IMR-90 (cell line): Measurements from ENCODE around the gene COX11. TPM values are rescaled to one million over a fixed set of nuclear protein-coding genes. Genes with fewer than 3 reads are reported as not detected.

ENCODE experiments used
- ATAC-seq: fragments of 200-7000 bp; cut with Tn5 transposase; 2 replicates; pipeline ENCODE4 v1.9.1; 2020; ENCODE audit warnings: low read depth, mild to moderate bottlenecking, moderate library complexity
- BruUV-seq: library from RNA; stranded (reverse); fragments of 400-500 nt; replicated peaks from 2 replicates; lab custom pipeline; 2021; lab: Mats Ljungman, UMichigan
- CTCF ChIA-PET: fragments of 300-600 bp; formaldehyde crosslinking; extraction: SDS; loops from one replicate; lab custom pipeline; 2021; ENCODE audit warnings: antibody characterized with exemption; lab: Yijun Ruan, JAX
- POLR2A ChIA-PET: fragments of 300-600 bp; sonication (Branson Sonifier 250); formaldehyde crosslinking; loops from one replicate; lab custom pipeline; 2022; ENCODE audit warnings: antibody characterized with exemption; ENCODE audit not compliant: unreplicated experiment; lab: Charles Lee
- DNase-seq: peaks from one replicate; pipeline ENCODE4 v3.0.0; 2013
- H2AFZ ChIP-seq: replicated peaks from 2 replicates; pipeline ENCODE3; 2013; ENCODE audit warnings: low read length, mild to moderate bottlenecking; ENCODE audit not compliant: poor library complexity
- H2AK5ac ChIP-seq: 2 replicates; pipeline ENCODE4 v1.6.1; 2013; ENCODE audit warnings: low read depth, low read length, inconsistent platforms
- H2AK9ac ChIP-seq: replicated peaks from 2 replicates; pipeline ENCODE3; 2013; ENCODE audit warnings: mild to moderate bottlenecking, low read depth, low read length, moderate library complexity; ENCODE audit not compliant: poor library complexity
- H2BK120ac ChIP-seq: 2 replicates; pipeline ENCODE4 v1.6.1; 2013; ENCODE audit warnings: low read depth, low read length, inconsistent platforms
- H2BK15ac ChIP-seq: 3 replicates; pipeline ENCODE4 v1.6.1; 2013; ENCODE audit warnings: low read depth, low read length, inconsistent platforms
- H2BK20ac ChIP-seq: 2 replicates; pipeline ENCODE4 v1.6.1; 2013; ENCODE audit warnings: low read depth, mild to moderate bottlenecking, inconsistent platforms, low read length, moderate library complexity
- H2BK5ac ChIP-seq: 2 replicates; pipeline ENCODE4 v1.6.1; 2013; ENCODE audit warnings: mild to moderate bottlenecking, low read depth, low read length, inconsistent platforms; ENCODE audit not compliant: poor library complexity, severe bottlenecking
- H3K14ac ChIP-seq: replicated peaks from 2 replicates; pipeline ENCODE4 v1.6.1; 2013; ENCODE audit warnings: low read depth, low read length, inconsistent platforms
- H3K18ac ChIP-seq: 2 replicates; pipeline ENCODE4 v1.6.1; 2013; ENCODE audit warnings: low read depth, low read length, control low read depth
- H3K23ac ChIP-seq: 2 replicates; pipeline ENCODE4 v1.6.1; 2013; ENCODE audit warnings: low read depth, low read length, inconsistent platforms
- H3K27ac ChIP-seq: 2 replicates; pipeline ENCODE4 v1.5.1; 2013; ENCODE audit warnings: mild to moderate bottlenecking, control low read depth, low read length; ENCODE audit not compliant: insufficient read depth
- H3K27me3 ChIP-seq: 2 replicates; pipeline ENCODE4 v1.6.1; 2013; ENCODE audit warnings: low read length; ENCODE audit not compliant: control insufficient read depth, insufficient read depth
- H3K36me3 ChIP-seq: 2 replicates; pipeline ENCODE4 v1.6.1; 2013; ENCODE audit warnings: low read length, mixed read lengths; ENCODE audit not compliant: control insufficient read depth, insufficient read depth
- H3K4ac ChIP-seq: 2 replicates; pipeline ENCODE4 v1.6.1; 2013; ENCODE audit warnings: low read depth, low read length, inconsistent platforms
- H3K4me1 ChIP-seq: 2 replicates; pipeline ENCODE4 v1.6.1; 2013; ENCODE audit warnings: low read length, mixed read lengths; ENCODE audit not compliant: control insufficient read depth, insufficient read depth
- H3K4me2 ChIP-seq: 2 replicates; pipeline ENCODE4 v1.6.1; 2013; ENCODE audit warnings: low read depth, mild to moderate bottlenecking, control low read depth, low read length, moderate library complexity
- H3K4me3 ChIP-seq: 2 replicates; pipeline ENCODE4 v1.5.1; 2013; ENCODE audit warnings: low read depth, mild to moderate bottlenecking, control low read depth, low read length, moderate library complexity; ENCODE audit not compliant: insufficient read depth
- H3K56ac ChIP-seq: 2 replicates; pipeline ENCODE4 v1.6.1; 2013; ENCODE audit warnings: low read length, inconsistent platforms; ENCODE audit not compliant: insufficient read depth; ENCODE audit errors: extremely low read depth
- H3K79me1 ChIP-seq, 2 experiments: 2 replicates each; pipeline ENCODE4 v1.6.1; 2013; ENCODE audit warnings: low read length in 2 of 2, inconsistent platforms in 1 of 2, low read depth in 1 of 2
- H3K9ac ChIP-seq: 2 replicates; pipeline ENCODE4 v1.6.1; 2013; ENCODE audit warnings: low read depth, low read length, control low read depth
- H3K9me1 ChIP-seq: 2 replicates; pipeline ENCODE4 v1.6.1; 2013; ENCODE audit warnings: low read length, inconsistent platforms; ENCODE audit not compliant: insufficient read depth
- H3K9me3 ChIP-seq: 2 replicates; pipeline ENCODE4 v1.6.1; 2013; ENCODE audit warnings: low read length; ENCODE audit not compliant: control insufficient read depth, insufficient read depth
- H4K20me1 ChIP-seq: 2 replicates; pipeline ENCODE4 v1.6.1; 2013; ENCODE audit warnings: low read length, inconsistent platforms; ENCODE audit not compliant: insufficient read depth
- H4K5ac ChIP-seq: 2 replicates; pipeline ENCODE4 v1.6.1; 2013; ENCODE audit warnings: mild to moderate bottlenecking, low read depth, low read length, control low read depth
- H4K8ac ChIP-seq, 2 experiments: 2 replicates each; pipeline ENCODE4 v1.6.1; 2013; ENCODE audit warnings: low read depth in 2 of 2, low read length in 2 of 2, control low read depth in 1 of 2, inconsistent platforms in 1 of 2
- H4K91ac ChIP-seq: 2 replicates; pipeline ENCODE4 v1.6.1; 2013; ENCODE audit warnings: low read depth, low read length, inconsistent platforms; ENCODE audit not compliant: insufficient read depth
- BHLHE40 ChIP-seq: fragments of 150-350 bp; IDR thresholded peaks from 2 replicates; pipeline ENCODE4 v1.6.1; 2016; ENCODE audit warnings: mild to moderate bottlenecking, low read depth, low read length
- CEBPB ChIP-seq: IDR thresholded peaks from 2 replicates; pipeline ENCODE4 v1.6.1; 2012; ENCODE audit warnings: low read depth, low read length, improper control_type of control experiment
- CHD1 ChIP-seq: IDR thresholded peaks from 2 replicates; pipeline ENCODE4 v1.6.1; 2012; ENCODE audit warnings: low read depth, low read length, improper control_type of control experiment
- ELK1 ChIP-seq: fragments of 150-350 bp; IDR thresholded peaks from 2 replicates; pipeline ENCODE4 v1.6.1; 2016; ENCODE audit warnings: low read depth, mild to moderate bottlenecking, low read length, moderate library complexity, borderline replicate concordance
- FOS ChIP-seq: fragments of 150-350 bp; IDR thresholded peaks from 2 replicates; pipeline ENCODE4 v1.6.1; 2016; ENCODE audit warnings: low read depth, low read length
- MAFK ChIP-seq: IDR thresholded peaks from 2 replicates; pipeline ENCODE4 v1.6.1; 2012; ENCODE audit warnings: low read depth, low read length, improper control_type of control experiment
- MAZ ChIP-seq: IDR thresholded peaks from 2 replicates; pipeline ENCODE4 v1.6.1; 2012; ENCODE audit warnings: low read depth, mild to moderate bottlenecking, low read length, improper control_type of control experiment, moderate library complexity, borderline replicate concordance
- MXI1 ChIP-seq: IDR thresholded peaks from 2 replicates; pipeline ENCODE4 v1.6.1; 2012; ENCODE audit warnings: low read depth, mild to moderate bottlenecking, low read length, moderate library complexity, borderline replicate concordance
- NFE2L2 ChIP-seq: fragments of 150-350 bp; IDR thresholded peaks from 2 replicates; pipeline ENCODE4 v1.6.1; 2016; ENCODE audit warnings: low read depth, mild to moderate bottlenecking, low read length
- POLR2A ChIP-seq: IDR thresholded peaks from 2 replicates; pipeline ENCODE4 v1.6.1; 2012; ENCODE audit warnings: mild to moderate bottlenecking, low read depth, low read length
- RAD21 ChIP-seq: IDR thresholded peaks from 2 replicates; pipeline ENCODE4 v1.6.1; 2012; ENCODE audit warnings: low read length, improper control_type of control experiment
- RCOR1 ChIP-seq: IDR thresholded peaks from 2 replicates; pipeline ENCODE4 v1.6.1; 2012; ENCODE audit warnings: mild to moderate bottlenecking, low read length, improper control_type of control experiment; ENCODE audit not compliant: insufficient replicate concordance
- RFX5 ChIP-seq: IDR thresholded peaks from 2 replicates; pipeline ENCODE4 v1.8.0; 2012; ENCODE audit warnings: low read depth, mild to moderate bottlenecking, low read length, moderate library complexity
- SMC3 ChIP-seq: fragments of 150-350 bp; IDR thresholded peaks from 2 replicates; pipeline ENCODE4 v1.6.1; 2016; ENCODE audit warnings: low read depth, mild to moderate bottlenecking, antibody characterized with exemption, low read length, moderate library complexity
- WGBS, 2 experiments: methylation state at CpG; one replicate each; pipeline versions ENCODE4 v1.1.5 to v1.1.7; 2013; ENCODE audit warnings: missing lambda C conversion rate in 2 of 2; ENCODE audit not compliant: insufficient read length in 1 of 2; ENCODE audit errors: extremely low coverage in 2 of 2; 5-methylcytosine and 5-hydroxymethylcytosine counted together
- dilution Hi-C: fragments of 300-500 bp; cut with HindIII; formaldehyde crosslinking; loops from one replicate; pipeline ENCODE4 v1.14.3; 2018; ENCODE audit warnings: low sequenced_read_pairs; ENCODE audit not compliant: unreplicated experiment
- in situ Hi-C: fragments of 300-500 bp; cut with MboI; formaldehyde crosslinking; loops from 3 replicates; pipeline ENCODE4 v1.14.3; 2019; ENCODE audit warnings: low sequenced_read_pairs, inconsistent platforms, mixed read lengths
- intact Hi-C: fragments of 100-400 bp; cut with micrococcal nuclease; formaldehyde crosslinking; loops from 2 replicates; pipeline ENCODE4 v1.10.0; 2022
- polyA plus RNA-seq, 3 experiments: library from polyadenylated mRNA; depleted of rRNA; stranded (reverse); fragments of >200 nt; gene quantifications; 2 replicates each; pipeline ENCODE4 v1.2.3, GENCODE V29; 2012; ENCODE audit warnings: low replicate concordance in 1 of 3
- total RNA-seq: library from RNA; depleted of rRNA; stranded (reverse); fragments of >200 nt; gene quantifications from 2 replicates; pipeline ENCODE4 v1.2.3, GENCODE V29; 2012
- TF ChIP-seq, protein P1 (sequence below): fragments of 150-350 bp; IDR thresholded peaks from 2 replicates; pipeline ENCODE4 v1.6.1; 2017; ENCODE audit warnings: mild to moderate bottlenecking, antibody characterized with exemption, low read length, low read depth
- TF ChIP-seq, protein P2 (sequence below): conservative IDR thresholded peaks from 2 replicates; pipeline ENCODE4 v1.5.1; 2012; ENCODE audit warnings: mild to moderate bottlenecking, low read depth, low read length, improper control_type of control experiment

The COX11 gene
- total and polyA plus RNA-seq, 2 of the 4 experiments (the other 2 are of a cell fraction), result 23.6 to 29.4 TPM

DNA sequence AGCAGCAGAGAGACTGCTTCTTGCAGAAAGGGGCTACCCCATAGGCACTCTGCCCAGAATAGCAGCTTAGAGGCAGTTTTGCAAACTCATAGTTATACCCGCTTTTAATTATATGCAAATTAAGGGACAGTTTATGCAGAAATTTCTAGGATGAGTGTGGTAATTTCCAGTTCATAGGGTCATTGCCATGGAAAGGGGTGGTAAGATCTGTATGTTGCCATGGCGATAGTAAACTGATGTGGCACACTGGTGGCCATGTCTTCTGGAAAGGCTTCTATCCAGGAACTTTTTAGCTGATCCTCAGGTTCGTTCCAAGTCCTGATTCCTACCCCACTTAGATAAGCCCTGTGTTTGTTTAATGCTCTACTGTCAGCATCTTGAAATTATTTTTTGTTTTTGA, 6.3 kb upstream of the COX11 start:
- TF ChIP-seq, protein P1, sequence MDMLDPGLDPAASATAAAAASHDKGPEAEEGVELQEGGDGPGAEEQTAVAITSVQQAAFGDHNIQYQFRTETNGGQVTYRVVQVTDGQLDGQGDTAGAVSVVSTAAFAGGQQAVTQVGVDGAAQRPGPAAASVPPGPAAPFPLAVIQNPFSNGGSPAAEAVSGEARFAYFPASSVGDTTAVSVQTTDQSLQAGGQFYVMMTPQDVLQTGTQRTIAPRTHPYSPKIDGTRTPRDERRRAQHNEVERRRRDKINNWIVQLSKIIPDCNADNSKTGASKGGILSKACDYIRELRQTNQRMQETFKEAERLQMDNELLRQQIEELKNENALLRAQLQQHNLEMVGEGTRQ, result no peak
- TF ChIP-seq FOS (no peak), RAD21 (no peak), ELK1 (no peak), SMC3 (no peak), MAZ (no peak), POLR2A (no peak), MXI1 (no peak), RFX5 (no peak), BHLHE40 (no peak), RCOR1 (no peak), CHD1 (no peak), MAFK (no peak), NFE2L2 (no peak), CEBPB (no peak)
- TF ChIP-seq, protein P2, sequence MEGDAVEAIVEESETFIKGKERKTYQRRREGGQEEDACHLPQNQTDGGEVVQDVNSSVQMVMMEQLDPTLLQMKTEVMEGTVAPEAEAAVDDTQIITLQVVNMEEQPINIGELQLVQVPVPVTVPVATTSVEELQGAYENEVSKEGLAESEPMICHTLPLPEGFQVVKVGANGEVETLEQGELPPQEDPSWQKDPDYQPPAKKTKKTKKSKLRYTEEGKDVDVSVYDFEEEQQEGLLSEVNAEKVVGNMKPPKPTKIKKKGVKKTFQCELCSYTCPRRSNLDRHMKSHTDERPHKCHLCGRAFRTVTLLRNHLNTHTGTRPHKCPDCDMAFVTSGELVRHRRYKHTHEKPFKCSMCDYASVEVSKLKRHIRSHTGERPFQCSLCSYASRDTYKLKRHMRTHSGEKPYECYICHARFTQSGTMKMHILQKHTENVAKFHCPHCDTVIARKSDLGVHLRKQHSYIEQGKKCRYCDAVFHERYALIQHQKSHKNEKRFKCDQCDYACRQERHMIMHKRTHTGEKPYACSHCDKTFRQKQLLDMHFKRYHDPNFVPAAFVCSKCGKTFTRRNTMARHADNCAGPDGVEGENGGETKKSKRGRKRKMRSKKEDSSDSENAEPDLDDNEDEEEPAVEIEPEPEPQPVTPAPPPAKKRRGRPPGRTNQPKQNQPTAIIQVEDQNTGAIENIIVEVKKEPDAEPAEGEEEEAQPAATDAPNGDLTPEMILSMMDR, result no peak
- Histone ChIP-seq H3K18ac (no peak overlapping the region), H3K4ac (no peak overlapping the region), H2AK9ac (no peak overlapping the region), H2BK5ac (no peak overlapping the region), H2AFZ (no peak overlapping the region), H4K5ac (no peak overlapping the region), H2AK5ac (no peak overlapping the region), H2BK15ac (no peak overlapping the region), H3K27ac (no peak overlapping the region), H3K56ac (no peak overlapping the region), H3K27me3 (no peaks in the 10 kb centered on the region), H3K23ac (no peak overlapping the region), H3K36me3 (no peaks in the 10 kb centered on the region), H4K8ac (no peak overlapping the region), H3K9me1 (no peaks in the 10 kb centered on the region; the same call in 1 of the 2 replicates), H4K91ac (no peak overlapping the region), H2BK20ac (no peak overlapping the region), H3K14ac (no peak overlapping the region), H3K4me3 (no peak overlapping the region), H2BK120ac (no peak overlapping the region), H3K9me3 (no peaks in the 10 kb centered on the region), H3K79me1 (peaks cover 14 to 19% of the 10 kb centered on the region in 2 experiments), H3K9ac (no peak overlapping the region), H3K4me2 (no peak overlapping the region), H4K20me1 (no peaks in the 10 kb centered on the region), H3K4me1 (no peaks in the 10 kb centered on the region)
- dilution Hi-C loops (no loop called here), in situ Hi-C loops (no loop called here), intact Hi-C loops (no loop called here)
- 100% methylated on average over 1 of the region's 3 CpGs; no CpG with 5 or more reads in 1 of the 2 experiments for WGBS, 2 experiments
- ATAC-seq (no peak), DNase-seq (no peak)
- no TSS peak for BruUV-seq
- ChIA-PET CTCF (no interaction called here), POLR2A (no interaction called here)
